B cell (primary cell): Measurements from ENCODE around the gene DDX10. TPM values are rescaled to one million over a fixed set of nuclear protein-coding genes. Genes with fewer than 3 reads are reported as not detected.

Experiments used
- ATAC-seq: fragments of 200-7000 bp; cut with Tn5 transposase; one replicate; pipeline ENCODE4 v1.10.0; 2021; ENCODE audit warnings: low read depth, mild to moderate bottlenecking, moderate number of reproducible peaks, moderate library complexity
- CTCF ChIA-PET: fragments of 350-600 bp; sonication (Branson Sonifier 250); formaldehyde crosslinking; loops from one replicate; lab custom pipeline; 2021; ENCODE audit warnings: antibody characterized with exemption, inconsistent platforms; lab: Charles Lee
- POLR2A ChIA-PET: fragments of 350-600 bp; sonication (Branson Sonifier 250); formaldehyde crosslinking; loops from one replicate; lab custom pipeline; 2021; ENCODE audit warnings: antibody characterized with exemption; lab: Charles Lee
- DNase-seq: peaks from one replicate; pipeline ENCODE4 v3.0.0; 2013
- H2AFZ ChIP-seq: 2 replicates; pipeline ENCODE4 v1.6.1; 2012; ENCODE audit warnings: mild to moderate bottlenecking, low read depth, low read length; ENCODE audit not compliant: insufficient read depth, poor library complexity, severe bottlenecking
- H3K27ac ChIP-seq, 2 donors: 1 replicate in 1 of 2; 2 replicates in 1 of 2; pipeline ENCODE4 v1.5.1; 2012 to 2013; ENCODE audit warnings: low read length in 2 of 2, mild to moderate bottlenecking in 2 of 2, moderate library complexity in 1 of 2
- H3K27me3 ChIP-seq, 4 experiments: fragments of 200-600 bp in 1 of 4; sonication (generic) in 1 of 4; replicated peaks in 1 of 4; 1 replicate in 2 of 4; 2 replicates in 2 of 4; pipeline versions ENCODE4 v1.6.1 to v1.7.0; 2013 to 2016; ENCODE audit warnings: low read length in 3 of 4, mild to moderate bottlenecking in 2 of 4, mixed read lengths in 1 of 4, moderate library complexity in 1 of 4; ENCODE audit not compliant: insufficient read depth in 4 of 4, control insufficient read depth in 3 of 4; ENCODE audit errors: control extremely low read depth in 1 of 4
- H3K36me3 ChIP-seq, 2 experiments: replicated peaks in 1 of 2; 1 replicate in 1 of 2; 2 replicates in 1 of 2; pipeline versions ENCODE4 v1.6.1 to v1.7.1; 2013; ENCODE audit warnings: low read length in 1 of 2; ENCODE audit not compliant: insufficient read depth in 2 of 2, control insufficient read depth in 1 of 2; ENCODE audit errors: control extremely low read depth in 1 of 2, extremely low read depth in 1 of 2
- H3K4me1 ChIP-seq, 2 donors: fragments of 200-600 bp in 1 of 2; sonication (generic) in 1 of 2; 1 replicate in 1 of 2; 2 replicates in 1 of 2; pipeline versions ENCODE4 v1.5.1 to v1.6.1; 2013 to 2017; ENCODE audit warnings: low read length in 2 of 2; ENCODE audit not compliant: control insufficient read depth in 2 of 2, insufficient read depth in 2 of 2
- H3K4me2 ChIP-seq: replicated peaks from 2 replicates; pipeline ENCODE3; 2012; ENCODE audit warnings: mild to moderate bottlenecking, low read depth, low read length; ENCODE audit not compliant: poor library complexity, severe bottlenecking
- H3K4me3 ChIP-seq, 5 experiments: fragments of 200-600 bp in 1 of 5; sonication (generic) in 1 of 5; 1 replicate in 3 of 5; 2 replicates in 2 of 5; pipeline versions ENCODE4 v1.5.1 to v1.7.0; 2011 to 2016; ENCODE audit warnings: low read length in 4 of 5, mild to moderate bottlenecking in 4 of 5, low read depth in 2 of 5, control low read depth in 1 of 5, moderate library complexity in 1 of 5; ENCODE audit not compliant: insufficient read depth in 1 of 5; ENCODE audit errors: control extremely low read depth in 1 of 5, extremely low read depth in 1 of 5
- H3K79me2 ChIP-seq: fragments of 200-600 bp; sonication (generic); one replicate; pipeline ENCODE4 v1.6.0; 2016; ENCODE audit warnings: low read length; ENCODE audit not compliant: control insufficient read depth, insufficient read depth
- H3K9ac ChIP-seq: fragments of 200-600 bp; sonication (generic); 2 replicates; pipeline ENCODE4 v1.6.1; 2017; ENCODE audit warnings: mild to moderate bottlenecking, low read length, moderate library complexity
- H3K9me3 ChIP-seq, 3 donors: one replicate each; pipeline versions ENCODE4 v1.6.1 to v1.7.1; 2013; ENCODE audit warnings: low read length in 2 of 3; ENCODE audit not compliant: control insufficient read depth in 2 of 3, insufficient read depth in 1 of 3; ENCODE audit errors: control extremely low read depth in 1 of 3
- H4K20me1 ChIP-seq: 2 replicates; pipeline ENCODE4 v1.6.0; 2012; ENCODE audit warnings: mild to moderate bottlenecking, low read length; ENCODE audit not compliant: insufficient read depth, control insufficient read depth, poor library complexity, severe bottlenecking
- H3K27ac Mint-ChIP-seq: one replicate; pipeline ENCODE4 v1.8.0; 2021; ENCODE audit warnings: mixed read lengths
- H3K27me3 Mint-ChIP-seq: one replicate; pipeline ENCODE4 v1.8.0; 2021; ENCODE audit warnings: mixed read lengths
- H3K4me1 Mint-ChIP-seq: one replicate; pipeline ENCODE4 v1.8.0; 2021; ENCODE audit warnings: mixed read lengths
- H3K4me3 Mint-ChIP-seq: one replicate; pipeline ENCODE4 v1.8.0; 2021; ENCODE audit warnings: mixed read lengths
- H3K9me3 Mint-ChIP-seq: one replicate; pipeline ENCODE4 v1.8.0; 2022; ENCODE audit warnings: mixed read lengths; ENCODE audit not compliant: insufficient read depth
- CTCF ChIP-seq: fragments of 200-600 bp; IDR thresholded peaks from one replicate; pipeline ENCODE4 v1.8.0; 2022; ENCODE audit warnings: antibody characterized with exemption, mild to moderate bottlenecking
- EZH2 ChIP-seq: IDR thresholded peaks from 2 replicates; pipeline ENCODE4 v1.6.1; 2012; ENCODE audit warnings: borderline replicate concordance, low read depth, mild to moderate bottlenecking, moderate library complexity, low read length; ENCODE audit not compliant: insufficient read depth, poor library complexity, severe bottlenecking
- WGBS: methylation state at CpG from one replicate; pipeline ENCODE4 v1.1.5; 2013; ENCODE audit warnings: missing lambda C conversion rate; ENCODE audit not compliant: insufficient coverage; 5-methylcytosine and 5-hydroxymethylcytosine counted together
- intact Hi-C: fragments of 100-400 bp; cut with micrococcal nuclease; formaldehyde crosslinking; loops from one replicate; pipeline ENCODE4 v1.10.0; 2022
- polyA plus RNA-seq: library from polyadenylated mRNA; depleted of rRNA; stranded (reverse); fragments of >200 nt; gene quantifications from 2 replicates; pipeline ENCODE4 v1.2.3, GENCODE V29; 2012
- total RNA-seq, 2 donors: library from RNA; stranded (reverse); fragments of 120-200 nt in 1 of 2; gene quantifications; 1 replicate in 1 of 2; 2 replicates in 1 of 2; pipeline versions ENCODE4 v1.2.3 to v1.2.4, GENCODE V29; 2013 to 2022

Gene DDX10
- total and polyA plus RNA-seq, 2 donors (not counting 1 experiment from before 2014, with no cell fraction given): 15.6 to 30.6 TPM

- H3K9me3 Mint-ChIP-seq: no peaks in the 10 kb centered on the region
- Histone ChIP-seq H3K9me3 (no peaks in the 10 kb centered on the region), H3K79me2 (no peaks in the 10 kb centered on the region), H3K36me3 (no peaks in the 10 kb centered on the region), H3K27ac (no peak overlapping the region), H3K27me3 (peaks cover 0 to 11% (median 2%) of the 10 kb centered on the region in 4 experiments), H2AFZ (no peak overlapping the region), H4K20me1 (no peaks in the 10 kb centered on the region), H3K4me1 (no peaks in the 10 kb centered on the region), H3K4me3 (no peak overlapping the region), H3K4me2 (no peak overlapping the region), H3K9ac (no peak overlapping the region)
- intact Hi-C loops: loop anchor here (10.0 kb wide), 1 partner anchor 299 kb away; no protein-coding TSS in a partner anchor
- TF ChIP-seq CTCF (no peak), EZH2 (no peak)
- no CpG with 5 or more reads among the region's 1 CpG for WGBS
- H3K27me3 Mint-ChIP-seq: peaks cover 12% of the 10 kb centered on the region
- DNase-seq (no peak), ATAC-seq (no peak)
- POLR2A ChIA-PET: no interaction called here
- CTCF ChIA-PET: no interaction called here
- no peak overlapping the region for H3K27ac Mint-ChIP-seq
- H3K4me1 Mint-ChIP-seq: no peaks in the 10 kb centered on the region
- H3K4me3 Mint-ChIP-seq: no peak overlapping the region
These were observed 20.9 kb upstream of the DDX10 start for GRCh38 chr11:108643974-108644373.

DNA sequence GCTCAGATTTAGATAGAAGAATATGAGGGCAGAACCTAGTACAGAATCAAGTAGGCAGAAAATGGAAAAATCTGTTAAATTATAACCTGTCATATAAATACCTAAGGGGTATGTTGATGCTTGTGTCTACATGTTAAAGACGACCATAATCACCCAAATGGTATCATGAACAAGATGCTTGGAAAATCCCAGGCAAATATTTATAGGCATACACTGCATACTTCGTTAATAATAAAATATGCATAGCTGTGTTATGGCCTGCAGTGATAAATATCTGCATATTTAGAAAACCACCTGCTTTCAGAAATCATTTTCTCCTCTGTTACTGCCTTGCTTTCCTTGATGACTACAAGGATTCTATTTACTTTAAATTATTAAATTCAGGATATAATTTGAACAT lies 18.9 kb upstream of the DDX10 start:
- no CpG with 5 or more reads among the region's 2 CpGs for WGBS
- H3K4me3 Mint-ChIP-seq: no peak overlapping the region
- Histone ChIP-seq H3K9ac (no peak overlapping the region), H3K4me3 (no peak overlapping the region), H3K9me3 (no peaks in the 10 kb centered on the region), H3K27ac (no peak overlapping the region), H3K4me1 (no peaks in the 10 kb centered on the region), H3K79me2 (no peaks in the 10 kb centered on the region), H2AFZ (no peak overlapping the region), H3K4me2 (no peak overlapping the region), H3K27me3 (peaks cover 0 to 10% (median 0%) of the 10 kb centered on the region in 4 experiments), H4K20me1 (no peaks in the 10 kb centered on the region), H3K36me3 (no peaks in the 10 kb centered on the region)
- H3K27me3 Mint-ChIP-seq: peaks cover 8% of the 10 kb centered on the region
- ChIA-PET POLR2A (no interaction called here), CTCF (interaction anchor here (0.8 to 5.6 kb wide), 6 partner anchors 10 to 638 kb away, joined by 3 to 39 read pairs (median 4); partner anchors contain the start of gene CUL5)
- no peaks in the 10 kb centered on the region for H3K9me3 Mint-ChIP-seq
- DNase-seq (no peak), ATAC-seq (no peak)
- no peak overlapping the region for H3K27ac Mint-ChIP-seq
- TF ChIP-seq CTCF: no peak
- TF ChIP-seq EZH2: no peak
- no peaks in the 10 kb centered on the region for H3K4me1 Mint-ChIP-seq
- intact Hi-C loops: loop anchor here (10.0 kb wide), 1 partner anchor 301 kb away; no protein-coding TSS in a partner anchor
